HG03575 (cell line): ENCODE data around the gene TPSD1.

Source experiments
- ATAC-seq: cut with Tn5 transposase; IDR thresholded peaks from one replicate; pipeline ENCODE4 v1.9.1; 2021; ENCODE audit not compliant: unreplicated experiment, insufficient number of reproducible peaks, low FRiP score; ENCODE audit errors: extremely low read depth

TPSD1 gene

DNA sequence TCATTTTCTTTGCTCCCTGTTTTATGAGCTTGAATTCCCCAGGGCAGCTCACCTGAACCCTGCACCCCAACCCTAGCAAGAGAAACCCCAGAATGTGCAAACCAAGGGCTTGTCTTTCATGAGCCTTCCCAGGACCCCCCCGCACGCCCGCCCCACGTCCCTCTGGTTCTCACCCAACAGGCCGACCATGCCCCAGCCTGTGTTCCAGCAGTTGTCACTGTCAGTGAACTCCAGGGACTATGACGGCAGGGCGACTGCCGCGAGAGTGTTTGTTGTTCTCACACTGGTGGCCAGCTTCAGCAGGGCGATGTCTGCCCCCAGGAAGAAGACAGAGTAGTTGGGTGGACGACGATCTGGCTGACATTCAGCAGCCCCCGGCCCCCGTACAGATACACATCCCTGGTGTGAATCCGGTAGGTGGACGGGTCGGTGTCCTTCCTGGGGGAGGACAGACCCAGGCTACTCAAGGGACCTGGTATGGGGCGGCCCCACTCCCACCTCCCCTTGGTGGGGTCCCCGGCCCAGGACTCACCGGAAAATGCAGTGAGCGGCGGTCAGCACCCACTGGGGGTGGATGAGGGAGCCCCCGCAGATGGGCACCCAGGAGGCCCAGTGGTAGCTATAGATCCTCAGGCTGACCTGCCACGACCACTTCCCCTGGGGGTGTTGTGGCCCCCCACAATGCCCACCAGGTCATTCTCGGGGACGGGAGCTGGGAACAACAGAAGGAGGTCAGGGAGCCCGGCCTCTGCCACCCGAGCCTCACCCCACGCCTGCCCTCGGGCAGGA is 20.1 kb downstream of the TPSD1 start:
- ATAC-seq: no peak

- ATAC-seq: no peak
Measured at GRCh38 chr16:1276580-1276878, 20.7 kb downstream of the TPSD1 start.

DNA sequence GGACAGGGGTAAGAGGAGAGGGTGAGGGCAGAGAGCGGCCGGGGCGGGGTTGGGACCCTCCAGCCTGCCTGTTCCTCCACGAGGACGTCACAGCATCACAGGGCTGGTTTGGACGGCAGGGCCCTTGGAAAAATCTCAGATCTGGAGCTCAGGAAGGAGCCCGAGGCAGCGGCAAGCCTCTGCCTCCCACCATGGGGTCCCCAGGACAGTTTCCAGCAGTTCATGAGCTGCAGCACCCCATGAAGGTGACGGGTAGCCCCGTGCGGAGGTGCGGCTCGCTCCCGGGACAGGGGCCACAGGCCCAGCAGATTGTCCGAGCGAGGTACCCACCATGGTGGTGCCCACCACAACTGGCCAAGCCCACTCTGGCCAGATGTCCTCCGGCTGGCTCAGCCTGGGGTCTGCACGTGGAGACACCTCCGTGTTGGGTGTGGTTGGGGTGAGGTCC is 21.3 kb downstream of the TPSD1 start:
- no peak for ATAC-seq

GRCh38 chr16:1277617-1278282 is 21.9 kb downstream of the TPSD1 start:
- ATAC-seq: no peak

DNA sequence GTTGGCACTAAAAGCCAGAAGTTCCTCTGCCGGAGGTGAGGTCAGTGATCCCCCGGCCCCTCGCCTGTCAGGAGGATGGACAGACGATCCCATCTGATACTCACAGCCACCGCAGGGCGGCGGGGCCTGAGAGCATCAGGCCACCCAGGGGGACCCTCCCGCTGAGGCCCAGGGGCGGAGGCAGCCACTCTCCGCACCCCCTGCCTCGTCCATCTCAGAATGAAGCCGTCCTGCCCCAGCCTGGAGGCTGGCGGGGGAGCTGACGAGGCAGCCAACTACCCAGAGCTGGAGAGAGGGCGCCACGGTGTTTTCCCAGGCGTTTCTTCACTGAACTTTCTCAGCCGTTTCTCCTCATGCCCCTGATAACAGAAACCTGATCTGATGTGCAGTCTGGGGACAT is 22.6 kb downstream of the TPSD1 start:
- ATAC-seq: no peak

DNA sequence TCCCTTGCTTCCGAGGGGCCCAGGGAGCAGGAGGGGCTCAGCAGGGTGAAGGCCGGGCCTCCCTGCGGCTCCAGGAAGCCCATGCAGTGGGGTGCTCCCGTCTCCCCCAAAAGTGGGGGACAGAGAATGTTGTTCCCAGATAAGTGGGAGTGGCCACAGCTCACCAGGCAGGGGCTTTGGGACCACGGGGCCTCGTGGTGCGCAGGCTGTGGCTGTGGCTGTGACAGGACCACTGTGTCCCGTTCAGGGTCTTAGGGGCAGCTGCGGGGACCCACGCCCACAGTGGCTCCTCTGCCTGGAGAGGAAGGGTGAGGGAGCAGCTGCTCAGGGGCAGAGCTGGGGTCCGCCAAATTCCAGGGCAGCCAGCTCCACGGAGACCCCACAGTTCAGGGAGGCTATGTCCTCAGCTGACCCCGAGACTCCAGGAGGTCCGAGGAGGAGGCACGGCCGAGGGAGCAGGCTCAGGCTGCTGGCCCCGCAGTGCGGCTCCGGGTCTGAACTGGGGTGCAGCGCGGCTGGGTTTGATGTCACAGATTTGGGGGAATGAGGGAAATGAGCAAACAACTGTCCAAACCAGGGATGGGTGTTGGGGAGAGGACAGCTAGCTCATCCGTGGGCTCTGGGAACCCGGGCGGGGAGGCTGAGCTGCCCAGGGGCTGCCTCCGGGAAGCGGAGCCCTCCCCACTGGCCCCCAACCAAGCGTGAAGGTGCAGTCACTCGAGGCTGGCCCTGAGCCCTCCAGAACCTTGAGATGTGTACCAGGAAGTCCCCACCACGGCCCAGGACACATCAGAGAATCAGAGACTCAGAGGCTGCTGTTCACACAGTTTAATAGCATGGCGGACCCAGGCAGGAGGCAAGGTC is 23.4 kb downstream of the TPSD1 start:
- no peak for ATAC-seq

DNA sequence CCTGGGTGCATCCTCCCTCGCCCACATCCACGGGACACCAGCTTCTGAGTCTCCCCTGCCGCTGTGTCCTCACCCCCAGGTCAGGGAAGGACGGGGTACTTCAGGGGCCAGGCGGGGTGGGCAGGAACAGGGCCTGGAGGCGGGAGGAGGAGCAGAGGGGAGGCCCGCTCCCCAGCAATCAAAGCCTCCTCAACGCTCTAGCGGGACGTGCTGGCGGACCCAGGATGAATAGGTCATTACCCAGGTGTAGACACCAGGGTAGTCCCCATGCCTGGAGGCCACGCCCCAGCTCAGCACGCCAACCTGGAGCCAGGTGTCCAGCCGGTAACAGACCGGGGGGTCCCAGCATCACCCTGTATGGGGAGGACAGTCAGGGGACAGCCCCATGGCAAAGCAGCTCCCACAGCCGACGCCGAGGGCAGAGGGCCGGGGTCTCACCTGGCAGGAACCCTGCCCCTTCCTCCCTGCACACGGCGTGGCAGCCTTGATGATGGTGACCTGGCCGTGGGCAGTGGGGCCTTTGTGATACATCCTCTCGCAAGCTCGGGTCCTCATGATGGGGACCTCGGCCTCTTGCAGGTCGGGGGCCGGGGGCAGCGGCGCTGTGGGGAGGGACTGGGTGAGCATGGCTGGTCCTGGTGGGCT is 24.2 kb downstream of the TPSD1 start:
- ATAC-seq: no peak

DNA sequence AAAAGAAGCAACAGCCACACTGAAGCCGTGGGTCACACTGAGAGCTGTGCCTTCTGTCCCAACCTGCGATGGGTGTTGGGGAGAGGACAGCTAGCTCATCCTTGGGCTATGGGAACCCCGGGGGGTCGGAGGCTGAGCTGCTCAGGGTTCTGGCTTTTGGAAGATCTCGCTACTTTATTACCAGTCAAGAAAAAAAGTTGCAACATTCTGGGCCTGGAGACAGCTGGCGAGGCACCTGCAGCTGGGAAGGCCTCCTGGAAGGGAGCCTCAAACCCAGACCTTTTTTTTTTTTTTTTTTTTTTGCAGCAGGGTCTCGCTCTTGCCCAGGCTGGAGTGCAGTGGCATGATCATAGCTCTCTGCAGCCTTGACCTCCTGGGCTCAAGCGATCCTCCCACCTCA is 24.9 kb downstream of the TPSD1 start:
- ATAC-seq: no peak

DNA sequence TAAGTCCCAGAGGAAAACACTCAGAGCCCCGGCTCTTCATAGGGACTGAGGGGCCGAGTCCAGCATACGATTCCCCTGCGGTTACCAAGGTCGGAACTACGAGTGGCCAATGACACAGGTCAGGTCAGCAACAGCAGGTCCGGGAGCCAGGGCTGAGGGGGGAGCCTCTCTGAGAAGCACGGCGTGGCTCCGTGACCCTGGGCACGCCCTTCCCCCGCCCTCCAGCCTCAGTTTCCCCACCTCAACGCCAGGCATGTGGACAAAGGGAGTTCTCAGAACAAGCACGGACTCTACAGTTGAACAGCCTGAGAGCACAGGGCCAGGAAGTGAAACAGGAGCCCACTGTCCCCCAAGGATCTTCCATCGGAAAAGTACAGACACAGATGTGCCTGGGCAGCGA is 25.6 kb downstream of the TPSD1 start:
- no peak for ATAC-seq

- ATAC-seq: no peak
Measured at GRCh38 chr16:1282324-1282973, 26.6 kb downstream of the TPSD1 start.

- no peak for ATAC-seq
Measured at GRCh38 chr16:1283296-1283695, 27.4 kb downstream of the TPSD1 start.

GRCh38 chr16:1283996-1284616 is 28.2 kb downstream of the TPSD1 start:
- no peak for ATAC-seq

- no peak for ATAC-seq
Measured at GRCh38 chr16:1285669-1286512, 30.0 kb downstream of the TPSD1 start.

- ATAC-seq: no peak
Measured at GRCh38 chr16:1286513-1287094, 30.7 kb downstream of the TPSD1 start.

- no peak for ATAC-seq
Measured at GRCh38 chr16:1287982-1288670, 32.3 kb downstream of the TPSD1 start.

DNA sequence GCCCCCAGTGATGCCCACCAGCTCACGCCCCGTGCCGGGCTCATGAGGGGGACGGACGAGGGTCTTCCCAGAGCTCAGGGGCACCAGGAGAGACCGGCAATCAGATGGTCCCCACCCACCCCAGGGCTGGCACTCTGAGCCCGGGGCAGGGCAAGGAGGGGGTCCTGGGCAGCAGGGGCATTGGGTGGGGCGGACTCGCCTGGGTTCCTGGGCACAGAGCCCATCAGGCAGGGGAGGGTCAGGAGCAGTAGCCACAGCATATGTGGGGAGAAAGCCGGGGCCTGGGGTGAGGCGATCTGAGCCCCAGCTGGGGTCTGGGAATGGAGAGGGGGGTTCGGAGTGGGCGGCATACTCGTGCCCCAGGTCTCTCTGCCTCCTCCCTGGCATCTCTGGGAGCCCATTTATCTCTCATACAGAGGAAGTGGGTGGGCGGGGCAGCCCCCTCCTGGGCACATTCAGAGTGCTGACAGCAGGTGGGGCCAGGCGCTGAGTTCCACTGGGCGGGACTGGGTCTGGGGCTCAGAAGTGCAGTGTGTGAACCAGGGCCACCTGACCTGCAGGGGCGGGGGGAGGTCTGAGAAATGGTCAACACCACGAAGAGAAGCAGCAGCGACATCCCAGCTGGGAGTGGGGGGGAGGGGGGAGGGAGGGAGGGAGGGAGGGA is 33.1 kb downstream of the TPSD1 start:
- ATAC-seq: no peak
